H9 (cell line): ENCODE data around the gene ADAR. TPM values are rescaled to one million over a fixed set of nuclear protein-coding genes. Genes with fewer than 3 reads are reported as not detected.

ENCODE experiments used
- DNase-seq: peaks from one replicate; pipeline ENCODE4 v3.0.0-alpha.2; 2017
- H2AFZ ChIP-seq: one replicate; pipeline ENCODE4 v1.6.1; 2013; ENCODE audit warnings: mild to moderate bottlenecking, low read length, control low read depth, moderate library complexity
- H2AK5ac ChIP-seq: 2 replicates; pipeline ENCODE4 v1.6.1; 2013; ENCODE audit warnings: low read length, control low read depth, mixed read lengths; ENCODE audit not compliant: insufficient read length
- H2BK120ac ChIP-seq: one replicate; pipeline ENCODE4 v1.6.1; 2013; ENCODE audit warnings: low read depth, mild to moderate bottlenecking, low read length, control low read depth, inconsistent platforms; ENCODE audit not compliant: poor library complexity, severe bottlenecking
- H2BK12ac ChIP-seq: 2 replicates; pipeline ENCODE4 v1.6.1; 2013; ENCODE audit warnings: low read length, control low read depth, mixed read lengths, low read depth; ENCODE audit not compliant: insufficient read length
- H2BK15ac ChIP-seq: 2 replicates; pipeline ENCODE4 v1.6.1; 2013; ENCODE audit warnings: low read depth, low read length, control low read depth
- H2BK20ac ChIP-seq: one replicate; pipeline ENCODE4 v1.6.1; 2013; ENCODE audit warnings: low read depth, mild to moderate bottlenecking, low read length, control low read depth, inconsistent platforms; ENCODE audit not compliant: poor library complexity, severe bottlenecking
- H2BK5ac ChIP-seq: 2 replicates; pipeline ENCODE4 v1.6.1; 2013; ENCODE audit warnings: low read length, control low read depth, mixed read lengths; ENCODE audit not compliant: insufficient read length
- H3K14ac ChIP-seq: 2 replicates; pipeline ENCODE4 v1.6.1; 2013; ENCODE audit warnings: low read length, control low read depth; ENCODE audit not compliant: insufficient read depth
- H3K18ac ChIP-seq: 2 replicates; pipeline ENCODE4 v1.6.1; 2013; ENCODE audit warnings: low read depth, mild to moderate bottlenecking, mixed read lengths, low read length, control low read depth; ENCODE audit not compliant: insufficient read length
- H3K23ac ChIP-seq: 2 replicates; pipeline ENCODE4 v1.6.1; 2013; ENCODE audit warnings: low read length, control low read depth, mixed read lengths, low read depth; ENCODE audit not compliant: insufficient read length
- H3K23me2 ChIP-seq: 2 replicates; pipeline ENCODE4 v1.6.1; 2013; ENCODE audit warnings: low read depth, mild to moderate bottlenecking, mixed read lengths, low read length, control low read depth; ENCODE audit not compliant: insufficient read length, poor library complexity, severe bottlenecking
- H3K27ac ChIP-seq: 2 replicates; pipeline ENCODE4 v1.5.1; 2013; ENCODE audit warnings: low read length, control low read depth, mixed read lengths, low read depth; ENCODE audit not compliant: insufficient read length
- H3K27me3 ChIP-seq: 2 replicates; pipeline ENCODE4 v1.6.1; 2013; ENCODE audit warnings: low read length, control low read depth, inconsistent platforms; ENCODE audit not compliant: insufficient read depth
- H3K4ac ChIP-seq: 2 replicates; pipeline ENCODE4 v1.6.1; 2013; ENCODE audit warnings: low read depth, mild to moderate bottlenecking, control low read depth, inconsistent platforms, low read length, moderate library complexity
- H3K4me1 ChIP-seq: 2 replicates; pipeline ENCODE4 v1.6.1; 2013; ENCODE audit warnings: low read length, control low read depth, inconsistent platforms; ENCODE audit not compliant: insufficient read depth
- H3K4me2 ChIP-seq: 2 replicates; pipeline ENCODE4 v1.6.1; 2013; ENCODE audit warnings: low read length, control low read depth, mixed read lengths; ENCODE audit not compliant: insufficient read length, insufficient read depth
- H3K56ac ChIP-seq: 2 replicates; pipeline ENCODE4 v1.6.1; 2013; ENCODE audit warnings: low read depth, mild to moderate bottlenecking, mixed read lengths, low read length, control low read depth; ENCODE audit not compliant: insufficient read length
- H3K79me1 ChIP-seq: 2 replicates; pipeline ENCODE4 v1.6.1; 2013; ENCODE audit warnings: low read depth, mild to moderate bottlenecking, moderate library complexity, low read length, control low read depth, inconsistent platforms; ENCODE audit not compliant: insufficient read depth, poor library complexity, severe bottlenecking
- H3K79me2 ChIP-seq: 2 replicates; pipeline ENCODE4 v1.6.1; 2013; ENCODE audit warnings: low read length, control low read depth, inconsistent platforms; ENCODE audit not compliant: insufficient read depth
- H3K9ac ChIP-seq: 2 replicates; pipeline ENCODE4 v1.6.1; 2013; ENCODE audit warnings: low read length, control low read depth, mixed read lengths; ENCODE audit not compliant: insufficient read length; ENCODE audit errors: extremely low read depth
- H3K9me3 ChIP-seq: one replicate; pipeline ENCODE4 v1.6.1; 2013; ENCODE audit warnings: low read depth, low read length, inconsistent platforms; ENCODE audit not compliant: control insufficient read depth
- H3T11ph ChIP-seq: one replicate; pipeline ENCODE4 v1.6.1; 2013; ENCODE audit warnings: mild to moderate bottlenecking, low read length, control low read depth, inconsistent platforms
- H4K20me1 ChIP-seq: one replicate; pipeline ENCODE4 v1.6.1; 2013; ENCODE audit not compliant: control insufficient read depth, insufficient read length, insufficient read depth
- H4K5ac ChIP-seq: 2 replicates; pipeline ENCODE4 v1.6.1; 2013; ENCODE audit warnings: low read depth, mild to moderate bottlenecking, mixed read lengths, low read length, control low read depth; ENCODE audit not compliant: insufficient read length
- H4K8ac ChIP-seq: replicated peaks from 2 replicates; pipeline ENCODE4 v1.6.1; 2013; ENCODE audit warnings: low read length, control low read depth, mixed read lengths, low read depth; ENCODE audit not compliant: insufficient read length
- H4K91ac ChIP-seq: 2 replicates; pipeline ENCODE4 v1.6.1; 2013; ENCODE audit warnings: low read depth, mild to moderate bottlenecking, moderate library complexity, mixed read lengths, low read length, control low read depth; ENCODE audit not compliant: insufficient read length
- H3K27ac Mint-ChIP-seq, 3 experiments: 2 replicates in 2 of 3; 3 replicates in 1 of 3; pipeline ENCODE4 v1.8.0; 2020 to 2021; ENCODE audit warnings: mixed read lengths in 3 of 3, mild to moderate bottlenecking in 1 of 3, moderate library complexity in 1 of 3
- H3K27me3 Mint-ChIP-seq: 2 replicates; pipeline ENCODE4 v1.8.0; 2021; ENCODE audit warnings: low read depth, mild to moderate bottlenecking, moderate library complexity, mixed read lengths
- H3K36me3 Mint-ChIP-seq, 3 experiments: 2 replicates in 2 of 3; 3 replicates in 1 of 3; pipeline ENCODE4 v1.8.0; 2020 to 2021; ENCODE audit warnings: low read depth in 3 of 3, mixed read lengths in 3 of 3; ENCODE audit not compliant: insufficient read depth in 1 of 3
- H3K4me1 Mint-ChIP-seq, 2 experiments: 2 replicates each; pipeline ENCODE4 v1.8.0; 2020; ENCODE audit warnings: mixed read lengths in 2 of 2
- H3K4me3 Mint-ChIP-seq, 2 experiments: 2 replicates in 1 of 2; 3 replicates in 1 of 2; pipeline ENCODE4 v1.8.0; 2020 to 2021; ENCODE audit warnings: mild to moderate bottlenecking in 2 of 2, mixed read lengths in 2 of 2, moderate library complexity in 1 of 2
- H3K9me3 Mint-ChIP-seq, 2 experiments: 2 replicates in 1 of 2; 3 replicates in 1 of 2; pipeline ENCODE4 v1.8.0; 2020; ENCODE audit warnings: mild to moderate bottlenecking in 2 of 2, mixed read lengths in 2 of 2, moderate library complexity in 1 of 2
- WGBS: extraction: QIAGEN DNeasy Blood & Tissue Kit; methylation state at CpG from one replicate; pipeline ENCODE4 v1.1.7; 2013; ENCODE audit warnings: missing lambda C conversion rate, low lambda C conversion rate, mixed read lengths; ENCODE audit not compliant: insufficient read length; ENCODE audit errors: extremely low coverage; 5-methylcytosine and 5-hydroxymethylcytosine counted together
- total RNA-seq: library from RNA; stranded (reverse); gene quantifications from 2 replicates; pipeline ENCODE4 v1.2.1, GENCODE V29; 2021
- TF ChIP-seq, protein P1 (sequence below): fragments of 200-600 bp; sonication (generic); conservative IDR thresholded peaks from 3 replicates; pipeline ENCODE4 v1.8.0; 2021; ENCODE audit warnings: antibody characterized with exemption, mild to moderate bottlenecking

Gene ADAR
- total RNA-seq, 1 experiment from 2014 or later, result 236 TPM

DNA sequence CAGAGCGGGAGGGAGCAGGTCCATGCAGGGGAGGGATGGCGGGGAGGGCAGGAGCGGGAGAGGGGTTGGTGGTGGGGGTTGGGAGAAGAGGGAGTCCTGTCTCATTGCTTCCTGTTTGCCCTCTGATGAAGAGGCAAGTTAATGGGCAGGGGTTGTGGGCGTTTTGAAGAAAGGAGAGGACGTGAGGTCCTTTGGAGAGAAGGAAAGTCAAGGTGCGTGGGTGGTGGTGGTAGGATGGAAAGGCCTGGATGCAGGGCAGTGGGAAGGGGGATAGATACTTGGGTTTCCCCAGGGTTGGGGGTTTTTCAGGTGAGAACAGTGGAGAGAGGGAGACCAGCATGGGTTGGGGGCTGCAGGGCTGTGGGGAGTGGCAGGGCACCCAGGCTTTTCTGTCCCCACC is 66.8 kb downstream of the ADAR start:
- H4K20me1 ChIP-seq, result no peaks in the 10 kb centered on the region
- H3K14ac ChIP-seq, result no peak overlapping the region
- no peak overlapping the region for H2AK5ac ChIP-seq
- Mint-ChIP-seq H3K27ac (no peak overlapping the region), H3K9me3 (no peaks in the 10 kb centered on the region), H3K27me3 (peaks cover 2% of the 10 kb centered on the region), H3K4me3 (no peak overlapping the region), H3K4me1 (peaks cover 16 to 21% of the 10 kb centered on the region in 2 experiments), H3K36me3 (no peaks in the 10 kb centered on the region)
- H2AFZ ChIP-seq, result no peak overlapping the region
- H3K27me3 ChIP-seq, result no peaks in the 10 kb centered on the region
- H3K4ac ChIP-seq, result no peak overlapping the region
- H4K8ac ChIP-seq, result no peak overlapping the region
- H4K91ac ChIP-seq, result no peak overlapping the region
- WGBS, result no CpG with 5 or more reads among the region's 6 CpGs
- H3K79me2 ChIP-seq, result no peaks in the 10 kb centered on the region
- no peak overlapping the region for H2BK5ac ChIP-seq
- no peak overlapping the region for H3K27ac ChIP-seq
- no peaks in the 10 kb centered on the region for H3K9me3 ChIP-seq
- H3K4me2 ChIP-seq, result no peak overlapping the region
- no peak overlapping the region for H3K9ac ChIP-seq
- H3K23me2 ChIP-seq, result no peaks in the 10 kb centered on the region
- H4K5ac ChIP-seq, result no peak overlapping the region
- no peak overlapping the region for H3K23ac ChIP-seq
- no peaks in the 10 kb centered on the region for H3K4me1 ChIP-seq
- no peak overlapping the region for H2BK20ac ChIP-seq
- H3K79me1 ChIP-seq, result no peaks in the 10 kb centered on the region
- no peak overlapping the region for H2BK15ac ChIP-seq
- H3T11ph ChIP-seq, result no peak overlapping the region
- no peak for DNase-seq
- H3K56ac ChIP-seq, result no peak overlapping the region
- H3K18ac ChIP-seq, result no peak overlapping the region
- TF ChIP-seq, protein P1, sequence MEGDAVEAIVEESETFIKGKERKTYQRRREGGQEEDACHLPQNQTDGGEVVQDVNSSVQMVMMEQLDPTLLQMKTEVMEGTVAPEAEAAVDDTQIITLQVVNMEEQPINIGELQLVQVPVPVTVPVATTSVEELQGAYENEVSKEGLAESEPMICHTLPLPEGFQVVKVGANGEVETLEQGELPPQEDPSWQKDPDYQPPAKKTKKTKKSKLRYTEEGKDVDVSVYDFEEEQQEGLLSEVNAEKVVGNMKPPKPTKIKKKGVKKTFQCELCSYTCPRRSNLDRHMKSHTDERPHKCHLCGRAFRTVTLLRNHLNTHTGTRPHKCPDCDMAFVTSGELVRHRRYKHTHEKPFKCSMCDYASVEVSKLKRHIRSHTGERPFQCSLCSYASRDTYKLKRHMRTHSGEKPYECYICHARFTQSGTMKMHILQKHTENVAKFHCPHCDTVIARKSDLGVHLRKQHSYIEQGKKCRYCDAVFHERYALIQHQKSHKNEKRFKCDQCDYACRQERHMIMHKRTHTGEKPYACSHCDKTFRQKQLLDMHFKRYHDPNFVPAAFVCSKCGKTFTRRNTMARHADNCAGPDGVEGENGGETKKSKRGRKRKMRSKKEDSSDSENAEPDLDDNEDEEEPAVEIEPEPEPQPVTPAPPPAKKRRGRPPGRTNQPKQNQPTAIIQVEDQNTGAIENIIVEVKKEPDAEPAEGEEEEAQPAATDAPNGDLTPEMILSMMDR, result no peak
- no peak overlapping the region for H2BK120ac ChIP-seq
- H2BK12ac ChIP-seq, result no peak overlapping the region
